ENCODE data around the gene DHX9.

GRCh38 chr1:182794091-182794490, 45.1 kb upstream of the DHX9 start:
- TF ChIP-seq E2F4 (IDR thresholded peaks at IDR 0.05; ENCODE audit: low read depth, low read length): no peak
- TF ChIP-seq DPF2 (IDR thresholded peaks at IDR 0.05): no peak
- no peak for TF ChIP-seq SMC3 (IDR thresholded peaks at IDR 0.05; ENCODE audit: borderline replicate concordance, low read length)
- TF ChIP-seq LARP7 (IDR thresholded peaks at IDR 0.05): no peak
- no peak for TF ChIP-seq ZSCAN29 (IDR thresholded peaks at IDR 0.05)
